Endothelial cell (in vitro differentiated cells): ENCODE measurements around the gene MACF1. TPM values are rescaled to one million over a fixed set of nuclear protein-coding genes. Genes with fewer than 3 reads are reported as not detected.

Experiments
- DNase-seq: peaks from one replicate; pipeline ENCODE4 v3.0.0; 2021; ENCODE audit warnings: low spot score
- H3K27ac Mint-ChIP-seq: one replicate; pipeline ENCODE4 v1.8.0; 2021; ENCODE audit warnings: mixed read lengths, inconsistent platforms; ENCODE audit not compliant: unreplicated experiment
- H3K27me3 Mint-ChIP-seq: one replicate; pipeline ENCODE4 v1.8.0; 2021; ENCODE audit warnings: mild to moderate bottlenecking, moderate library complexity, mixed read lengths, inconsistent platforms; ENCODE audit not compliant: unreplicated experiment
- H3K36me3 Mint-ChIP-seq: one replicate; pipeline ENCODE4 v1.8.0; 2021; ENCODE audit warnings: mild to moderate bottlenecking, low read depth, mixed read lengths, inconsistent platforms; ENCODE audit not compliant: unreplicated experiment
- H3K4me1 Mint-ChIP-seq: one replicate; pipeline ENCODE4 v1.8.0; 2021; ENCODE audit warnings: mild to moderate bottlenecking, mixed read lengths, inconsistent platforms; ENCODE audit not compliant: unreplicated experiment
- H3K4me3 Mint-ChIP-seq: one replicate; pipeline ENCODE4 v1.8.0; 2021; ENCODE audit warnings: mild to moderate bottlenecking, mixed read lengths, inconsistent platforms; ENCODE audit not compliant: unreplicated experiment
- H3K9me3 Mint-ChIP-seq: one replicate; pipeline ENCODE4 v1.8.0; 2021; ENCODE audit warnings: mixed read lengths, inconsistent platforms; ENCODE audit not compliant: unreplicated experiment
- CTCF ChIP-seq: fragments of 200-600 bp; sonication (generic); IDR thresholded peaks from one replicate; pipeline ENCODE4 v1.5.0; 2021; ENCODE audit warnings: antibody characterized with exemption; ENCODE audit not compliant: unreplicated experiment
- total RNA-seq: library from RNA; stranded (reverse); fragmentation: NEBNext Ultra II Directional; extraction: Animal tissue kit (Norgen Biotek cat#: 25700); gene quantifications from one replicate; pipeline ENCODE4 v1.2.1, GENCODE V29; 2021; ENCODE audit not compliant: unreplicated experiment

MACF1 gene
- total RNA-seq, 1 donor from 2014 or later: 511 TPM

GRCh38 chr1:39294531-39294930 lies 90.0 kb downstream of the MACF1 start:
- no peaks in the 10 kb centered on the region for H3K9me3 Mint-ChIP-seq
- H3K4me1 Mint-ChIP-seq: peaks cover 13% of the 10 kb centered on the region
- H3K36me3 Mint-ChIP-seq: peaks cover 70% of the 10 kb centered on the region
- H3K27ac Mint-ChIP-seq: no peak overlapping the region
- no peak for TF ChIP-seq CTCF
- no peak for DNase-seq
- H3K27me3 Mint-ChIP-seq: peaks cover 4% of the 10 kb centered on the region
- H3K4me3 Mint-ChIP-seq: peak overlapping the region; percentile 29

- Mint-ChIP-seq H3K9me3 (no peaks in the 10 kb centered on the region), H3K4me1 (peaks cover 13% of the 10 kb centered on the region), H3K27me3 (peaks cover 2% of the 10 kb centered on the region), H3K36me3 (peaks cover 75% of the 10 kb centered on the region), H3K27ac (no peak overlapping the region), H3K4me3 (peak overlapping the region; percentile 11)
- DNase-seq: no peak
- TF ChIP-seq CTCF: no peak
Observed at GRCh38 chr1:39295901-39296300, 91.4 kb downstream of the MACF1 start.

GRCh38 chr1:39297551-39297950 lies 93.1 kb downstream of the MACF1 start:
- peak overlapping the region; percentile 63 for H3K4me3 Mint-ChIP-seq
- H3K4me1 Mint-ChIP-seq: peaks cover 13% of the 10 kb centered on the region
- H3K9me3 Mint-ChIP-seq: no peaks in the 10 kb centered on the region
- no peak for TF ChIP-seq CTCF
- H3K36me3 Mint-ChIP-seq: peaks cover 77% of the 10 kb centered on the region
- no peaks in the 10 kb centered on the region for H3K27me3 Mint-ChIP-seq
- no peak for DNase-seq
- H3K27ac Mint-ChIP-seq: peak overlapping the region; percentile 48

GRCh38 chr1:39301606-39302005 lies 97.1 kb downstream of the MACF1 start:
- no peak for TF ChIP-seq CTCF
- Mint-ChIP-seq H3K27ac (no peak overlapping the region), H3K4me3 (no peak overlapping the region), H3K36me3 (peaks cover 59% of the 10 kb centered on the region), H3K4me1 (peaks cover 5% of the 10 kb centered on the region), H3K9me3 (no peaks in the 10 kb centered on the region), H3K27me3 (no peaks in the 10 kb centered on the region)
- no peak for DNase-seq

GRCh38 chr1:39305555-39305954 lies 101.1 kb downstream of the MACF1 start:
- TF ChIP-seq CTCF: no peak
- Mint-ChIP-seq H3K4me3 (peak overlapping the region; percentile 13), H3K27me3 (no peaks in the 10 kb centered on the region), H3K9me3 (no peaks in the 10 kb centered on the region), H3K36me3 (peaks cover 45% of the 10 kb centered on the region), H3K4me1 (peaks cover 5% of the 10 kb centered on the region), H3K27ac (peak overlapping the region; percentile 9)
- no peak for DNase-seq
